Activated CD4-positive, CD25-positive, alpha-beta regulatory T cell treated with anti-CD3 and anti-CD28 coated beads, Interleukin-2, amount 50 U/mL, for 72 hours (primary cell): ENCODE results near the gene CKB.

Experiments used
- DNase-seq: peaks from one replicate; pipeline ENCODE4 v3.0.0; 2021

CKB gene

DNA sequence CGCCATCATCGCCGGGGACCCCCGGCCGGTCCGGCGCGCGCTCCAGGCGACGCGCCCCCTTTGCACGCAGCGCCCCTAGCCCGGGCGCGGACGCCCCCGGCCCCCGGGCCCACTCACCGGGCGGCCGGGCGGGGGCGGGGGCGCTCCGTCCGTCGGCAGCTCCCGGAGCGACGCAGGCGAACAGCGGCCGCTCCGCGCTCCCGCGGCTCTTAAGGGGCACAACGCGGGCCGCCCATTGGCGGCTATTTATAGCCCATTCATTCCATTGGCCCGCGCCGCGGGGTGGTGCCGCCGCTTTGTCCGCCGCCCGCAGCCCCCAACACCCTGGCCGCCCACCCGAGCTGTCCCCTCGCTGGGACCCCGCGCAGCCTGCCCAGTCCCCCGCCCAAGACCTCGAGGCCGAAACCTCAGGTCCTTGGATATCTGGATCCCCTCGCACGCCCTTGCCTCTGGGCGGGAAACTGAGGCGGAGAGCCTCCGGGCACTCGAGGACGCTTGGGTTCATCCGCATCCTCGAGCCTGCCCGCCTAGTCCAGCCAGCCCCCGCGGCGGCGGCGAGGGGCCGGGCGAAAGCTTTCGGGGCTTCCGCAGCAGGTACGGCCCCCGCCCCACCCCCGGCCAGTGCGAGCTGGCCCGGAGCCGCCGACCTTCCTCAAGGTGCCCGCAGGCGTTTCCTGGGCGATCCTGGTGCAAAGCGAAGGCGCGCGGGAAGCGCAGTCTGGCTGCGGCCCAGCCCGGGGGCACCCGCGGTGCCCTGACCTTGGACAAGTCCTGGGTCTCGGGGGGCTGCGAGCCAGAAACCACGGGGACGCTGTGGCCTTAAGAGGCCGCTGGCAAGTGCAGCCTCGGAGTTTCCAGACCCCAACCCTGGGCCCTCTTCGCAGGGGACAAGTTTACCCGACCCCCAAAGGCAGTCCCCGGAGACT lies at the start of gene CKB:
TSS of gene CKB (minus strand) at position 182 of the 926 bp plus-strand sequence. CDS start 337 bp downstream, outside the sequence.
- DNase-seq = no peak

DNA sequence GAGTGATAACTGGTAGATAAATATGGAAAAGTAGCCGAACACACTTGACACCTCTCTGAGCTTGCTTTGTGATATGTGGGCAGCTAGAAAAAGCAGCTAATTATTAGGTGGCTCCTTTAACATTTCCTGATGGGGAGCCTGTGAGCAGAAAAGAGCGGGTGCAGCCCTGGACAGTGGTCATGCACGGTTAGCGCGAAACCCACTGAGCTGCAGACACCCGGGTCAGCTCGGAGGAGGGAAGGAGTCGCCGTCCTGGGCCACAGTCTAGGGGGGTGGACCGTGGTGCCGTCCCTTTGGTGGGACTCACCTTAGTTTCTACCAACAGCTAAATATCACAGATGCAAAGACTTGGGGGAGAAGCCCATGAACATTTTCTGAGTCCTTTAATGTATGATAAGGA lies 46.8 kb upstream of the CKB start:
- no peak for DNase-seq

DNA sequence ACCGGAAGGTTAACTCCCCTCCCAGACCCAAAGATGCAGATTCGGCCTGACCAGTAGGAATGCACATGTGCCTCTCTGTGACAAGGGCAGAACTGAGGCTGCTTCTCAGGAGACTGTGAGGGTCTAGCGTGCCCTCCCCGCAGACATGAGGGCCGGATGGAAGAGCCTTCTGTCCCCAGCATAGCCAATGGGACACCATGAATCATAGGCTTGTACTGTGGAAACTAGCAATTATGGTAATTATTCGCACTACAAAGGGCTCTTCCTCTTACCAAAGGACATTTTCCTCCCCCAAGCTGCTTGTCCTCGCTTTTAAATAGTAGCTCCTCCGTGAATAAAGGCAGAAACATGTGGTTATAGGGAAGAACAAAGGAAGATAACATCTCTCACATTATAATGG lies 46.3 kb upstream of the CKB start:
- no peak for DNase-seq

DNA sequence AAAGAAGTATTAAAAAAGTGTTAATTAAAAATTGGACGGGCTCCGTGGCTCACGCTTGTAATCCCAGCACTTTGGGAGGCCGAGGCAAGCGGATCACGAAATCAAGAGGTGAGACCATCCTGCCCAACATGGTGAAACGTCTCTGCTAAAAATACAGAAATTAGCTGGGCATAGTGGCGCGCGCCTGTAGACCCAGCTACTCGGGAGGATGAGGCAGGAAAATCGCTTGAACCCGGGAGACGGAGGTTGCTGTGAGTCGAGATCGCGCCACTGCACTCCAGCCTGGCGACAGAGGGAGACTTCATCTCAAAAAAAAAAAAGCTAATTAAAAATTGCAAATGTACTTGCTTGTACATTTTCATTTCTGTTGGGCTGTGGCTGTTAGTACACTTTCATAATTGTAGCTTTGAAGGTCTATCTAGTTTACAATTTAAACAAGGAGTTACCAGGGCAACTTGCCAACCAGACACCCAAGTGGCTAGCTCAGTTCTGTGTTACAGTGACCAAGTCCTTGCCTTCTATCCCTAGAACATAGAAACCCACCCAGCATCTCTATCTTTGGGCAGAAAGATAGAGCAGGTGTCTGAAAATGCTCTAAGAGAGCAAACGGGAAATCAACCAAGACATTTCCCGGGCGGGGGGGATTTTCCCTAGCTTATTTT lies 41.3 kb upstream of the CKB start:
- no peak for DNase-seq

DNA sequence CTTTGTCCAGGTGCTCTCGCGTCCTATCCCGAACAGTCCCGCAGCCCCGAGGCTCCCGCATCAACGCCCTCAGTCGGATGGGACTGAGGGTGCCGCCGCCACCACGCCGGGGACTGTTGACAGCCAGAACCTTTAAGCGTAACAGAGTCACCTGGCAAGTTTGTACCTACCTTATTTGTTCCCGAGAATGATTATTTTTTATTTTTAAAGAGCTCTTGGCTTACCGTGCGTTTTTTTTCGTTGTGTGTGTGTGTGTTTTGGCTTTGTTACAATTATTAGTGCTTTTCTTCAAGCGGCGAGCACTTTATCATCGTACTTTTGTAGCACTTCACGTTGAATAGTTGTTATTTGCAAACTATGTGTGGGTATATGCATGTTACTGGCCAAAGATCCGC lies 40.6 kb upstream of the CKB start:
- no peak for DNase-seq

DNA sequence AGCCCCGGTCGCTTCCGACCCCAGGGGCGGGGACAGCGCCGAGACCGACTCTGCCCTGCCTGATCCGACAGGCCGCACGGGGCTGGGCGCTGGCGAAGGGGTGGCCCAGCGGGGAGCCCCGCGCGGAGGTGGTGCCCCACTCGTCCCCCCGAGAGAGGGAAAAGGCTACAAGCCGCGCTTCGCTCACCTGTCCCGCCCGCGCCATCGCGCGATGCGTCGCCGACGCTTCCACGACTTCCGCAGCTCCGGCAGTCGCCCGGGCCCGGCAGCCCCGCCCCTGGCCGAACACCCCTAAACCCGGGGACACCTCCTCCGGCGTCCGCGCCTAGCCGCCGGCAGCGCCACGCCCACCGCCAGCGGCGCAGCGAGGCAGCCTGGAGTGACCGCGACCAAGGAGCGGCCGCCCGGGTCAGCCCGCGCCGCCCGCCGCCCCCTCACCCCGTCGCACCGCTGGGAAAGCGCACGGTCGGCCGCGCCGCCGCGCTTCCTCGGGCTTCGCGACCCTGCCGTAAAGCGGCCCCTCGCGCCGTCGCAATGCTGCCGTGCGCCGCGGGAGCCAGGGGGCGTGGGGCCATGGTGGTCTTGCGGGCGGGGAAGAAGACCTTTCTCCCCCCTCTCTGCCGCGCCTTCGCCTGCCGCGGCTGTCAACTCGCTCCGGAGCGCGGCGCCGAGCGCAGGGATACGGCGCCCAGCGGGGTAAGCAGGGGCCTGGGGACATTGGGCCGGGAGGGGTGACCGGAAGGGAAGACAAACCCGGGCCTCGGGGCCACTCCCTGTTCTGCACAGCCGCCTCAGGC lies 40.0 kb upstream of the CKB start, which contains the start of the genes BAG5 and COA8:
TSS of gene BAG5 (minus strand) at position 229 of the 797 bp plus-strand sequence. CDS start 1,493 bp downstream, outside the sequence.
TSS of gene COA8 (plus strand) at position 532 of the 797 bp plus-strand sequence. CDS start at position 574, 42 bp downstream.
- peak; percentile 87 for DNase-seq

DNA sequence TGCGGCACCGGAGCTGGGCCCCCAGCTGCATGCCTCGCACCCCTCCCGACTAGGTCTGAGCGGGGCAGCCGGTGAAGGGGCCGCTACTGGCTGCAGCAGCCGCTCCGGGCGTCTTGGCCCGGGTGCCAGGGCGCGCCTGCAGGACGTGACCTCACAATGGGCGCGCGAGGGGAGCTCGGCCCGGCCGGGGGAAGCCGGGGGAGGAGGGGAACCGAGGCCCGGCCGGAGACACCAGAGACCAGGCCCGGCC lies 39.5 kb upstream of the CKB start:
- no peak for DNase-seq

DNA sequence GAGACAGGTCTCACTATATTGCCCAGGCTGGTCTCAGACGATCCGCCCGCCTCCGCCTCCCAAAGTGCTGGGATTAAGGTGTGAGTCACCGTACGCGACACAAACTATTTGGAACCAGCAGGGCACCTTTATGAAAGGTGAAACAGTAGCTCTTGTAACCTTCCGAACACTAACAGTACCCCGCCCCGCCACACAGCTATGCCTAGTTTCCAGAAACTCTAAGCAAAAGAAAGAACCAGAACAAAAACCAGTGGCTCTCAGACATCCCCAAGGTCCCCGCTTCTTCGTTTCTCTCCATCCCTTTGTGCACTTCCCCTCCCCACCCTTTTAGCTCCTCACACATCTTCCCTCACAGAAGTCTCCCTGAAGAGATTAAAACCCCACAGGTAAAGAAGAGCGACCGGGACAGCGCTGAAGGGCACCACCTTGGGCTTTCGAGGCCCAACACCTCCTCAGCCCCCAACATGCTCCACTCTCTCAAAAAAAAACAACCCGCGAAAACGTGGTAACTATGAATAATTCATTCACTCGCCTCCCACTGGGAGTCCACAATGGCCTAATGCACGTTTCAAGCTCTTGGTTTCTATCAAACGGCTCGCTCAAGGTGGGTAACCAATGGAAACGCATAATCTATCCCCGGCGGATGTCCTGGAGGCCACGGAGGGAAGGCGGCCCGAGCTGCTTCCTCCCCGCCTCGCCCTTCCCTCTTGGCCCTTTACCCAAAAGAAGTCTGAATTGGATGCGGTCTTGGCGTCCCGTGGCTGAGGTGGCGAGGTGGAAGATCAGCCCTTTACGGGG lies 39.0 kb upstream of the CKB start:
- DNase-seq = no peak

DNA sequence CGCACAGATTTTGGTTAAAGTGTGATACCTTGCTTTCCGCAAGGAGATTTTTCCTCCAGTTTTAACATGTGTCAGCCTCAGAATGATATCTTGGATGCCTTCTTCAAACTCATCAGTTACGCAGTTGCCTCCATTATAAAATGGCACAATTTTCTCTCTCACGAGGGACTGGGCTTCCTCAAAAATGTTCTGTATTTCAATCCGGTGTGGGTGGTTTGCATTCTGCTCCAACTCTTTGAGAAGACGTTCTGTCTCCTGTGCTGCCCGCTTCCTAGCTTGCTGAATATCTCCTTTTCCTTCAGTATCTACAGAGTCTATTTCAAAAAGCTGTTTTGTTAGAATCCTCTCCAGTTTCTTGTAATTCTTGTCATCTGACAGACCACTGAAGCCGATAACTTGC lies 38.1 kb upstream of the CKB start:
- no peak for DNase-seq

DNA sequence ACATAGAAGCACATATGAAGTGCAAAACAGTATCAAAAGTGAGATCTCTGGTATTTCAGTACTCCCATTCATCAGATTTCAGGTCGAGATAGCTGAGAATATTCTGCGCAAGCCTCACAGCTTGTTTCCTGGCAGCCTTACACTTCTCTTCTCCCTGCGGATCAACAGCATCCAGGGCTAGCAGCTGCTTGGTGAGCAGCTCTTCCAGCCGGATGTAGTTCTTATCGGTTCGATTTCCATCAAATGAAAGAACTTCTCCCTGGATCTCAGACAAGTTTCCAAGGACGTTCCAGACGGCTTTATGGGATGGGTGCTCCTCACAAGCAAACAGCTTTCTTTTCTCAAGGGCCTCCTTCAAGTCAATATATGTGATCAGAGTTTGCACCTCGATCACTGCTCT lies 37.1 kb upstream of the CKB start:
- DNase-seq = no peak

DNA sequence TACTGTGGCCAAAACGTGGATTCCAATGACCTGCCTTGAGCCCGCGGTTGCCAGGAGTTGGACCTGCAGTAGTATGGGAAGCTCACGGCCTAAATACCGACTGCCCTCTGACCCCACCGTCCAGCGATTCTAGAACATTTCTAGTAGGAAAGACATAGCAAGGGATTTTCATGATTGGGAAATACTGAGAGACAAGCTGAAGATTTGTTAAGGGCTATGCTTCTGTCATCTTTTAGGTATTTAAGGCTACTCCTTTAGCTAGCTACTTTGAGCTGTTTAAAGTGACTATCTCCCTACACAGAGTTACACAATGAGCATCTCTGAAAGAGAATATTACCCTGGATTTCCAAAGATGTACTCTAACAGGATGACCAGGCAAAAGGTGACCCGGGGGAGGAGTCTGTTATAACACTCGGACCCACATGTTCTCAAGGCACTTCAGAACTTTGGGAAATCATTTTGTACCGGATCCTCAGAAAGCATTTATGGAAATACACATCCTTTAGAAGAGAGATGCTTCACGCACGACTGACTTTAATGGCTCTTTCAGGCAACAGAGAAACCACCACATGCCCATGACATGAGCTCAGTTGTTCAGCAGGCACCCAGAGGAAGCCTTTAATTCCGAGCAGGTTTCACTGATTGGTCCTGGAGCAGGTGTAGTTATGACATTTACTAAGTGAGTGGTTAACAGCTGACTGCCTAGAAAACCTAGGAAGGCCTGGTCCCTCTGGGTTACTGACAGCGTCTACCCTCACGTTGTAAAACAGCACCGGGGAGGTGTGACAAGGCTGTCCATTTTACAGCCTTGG lies 35.6 kb upstream of the CKB start:
- DNase-seq = no peak

DNA sequence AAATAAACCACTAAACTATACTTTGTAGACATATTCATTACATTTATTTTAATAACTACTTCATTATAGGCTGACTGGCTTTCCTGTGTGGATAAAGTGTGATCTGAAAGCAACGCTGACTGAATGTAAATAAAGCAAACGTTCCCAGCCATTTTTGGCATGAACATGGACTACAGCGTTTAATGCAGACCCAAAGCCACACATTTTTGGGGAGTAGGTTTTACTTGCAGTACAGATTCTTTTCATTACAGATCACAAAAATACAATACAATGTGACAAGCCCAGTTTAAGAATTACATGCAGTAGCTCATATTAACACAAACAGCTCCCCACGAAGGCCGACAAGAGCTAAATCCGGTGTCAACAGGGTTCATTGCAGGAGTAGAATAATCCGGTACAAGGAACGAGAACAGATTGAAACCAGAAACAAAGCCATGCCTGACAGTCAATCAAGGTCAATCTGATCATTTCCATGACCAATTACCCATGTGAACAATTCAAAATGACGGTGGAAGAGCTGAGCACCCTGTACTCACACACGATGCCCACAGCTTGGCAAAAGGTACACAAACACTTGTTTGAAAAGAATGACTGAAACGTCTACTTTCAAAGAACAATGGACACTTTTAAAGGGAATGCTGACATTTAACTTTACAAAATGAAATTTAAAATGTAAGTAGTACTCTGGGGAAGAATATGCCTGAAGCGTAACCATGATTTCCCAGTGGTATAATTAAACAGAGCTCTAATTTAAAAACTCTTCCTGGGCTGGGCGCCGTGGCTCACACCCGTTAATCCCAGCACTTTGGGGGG lies 34.5 kb upstream of the CKB start:
- DNase-seq = no peak

DNA sequence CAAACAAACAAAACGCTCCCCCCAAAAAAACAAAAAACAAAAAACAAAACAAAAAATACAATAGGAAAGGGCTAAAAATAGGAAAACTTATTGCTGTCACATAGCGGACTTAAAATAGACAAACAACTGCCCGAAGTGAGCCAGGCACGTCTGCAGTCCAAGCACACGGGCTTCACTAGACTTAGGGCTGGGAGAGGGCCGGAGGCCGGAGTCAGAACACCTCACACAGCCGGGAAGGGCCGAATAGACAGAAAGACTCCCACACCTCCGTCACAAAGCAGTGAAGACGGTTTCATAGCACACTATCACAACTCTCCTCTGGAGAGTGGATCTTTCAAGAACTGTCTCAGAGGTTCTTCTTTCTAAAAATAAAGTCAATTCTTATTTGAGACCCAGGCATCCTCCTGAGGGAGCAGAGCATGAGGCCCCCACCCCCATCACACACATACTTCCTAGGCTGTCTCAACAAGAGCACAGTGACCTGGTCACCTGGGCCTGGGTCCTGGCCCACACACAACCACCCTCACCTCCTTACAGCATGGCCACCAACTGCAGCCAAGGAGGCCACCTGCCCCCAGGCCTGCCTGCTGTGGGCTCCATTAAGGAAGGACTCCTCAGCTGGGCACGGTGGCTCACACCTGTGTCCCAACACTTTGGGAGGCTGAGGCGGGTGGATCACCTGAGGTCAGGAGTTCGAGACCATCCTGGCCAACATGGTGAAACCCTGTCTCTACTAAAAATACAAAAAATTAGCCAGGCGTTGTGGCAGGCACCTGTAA lies 33.1 kb upstream of the CKB start:
- DNase-seq = no peak

DNA sequence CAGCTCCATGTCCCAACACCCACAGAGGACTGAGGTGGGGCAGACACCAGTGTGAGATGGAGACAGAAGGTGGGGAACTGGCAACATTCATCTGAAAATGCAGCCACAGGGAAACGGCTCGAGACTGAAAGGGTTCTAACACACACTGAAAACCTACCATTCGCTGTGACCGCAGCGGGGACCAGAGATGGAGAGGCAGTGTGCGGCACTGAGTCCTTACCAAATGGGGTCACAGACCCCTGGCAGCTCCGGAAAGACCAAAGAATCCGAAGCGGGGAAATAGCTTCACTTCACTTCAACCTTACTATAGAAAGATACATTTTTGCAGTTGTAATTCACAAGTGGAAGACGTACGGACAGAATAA lies 30.2 kb upstream of the CKB start:
- DNase-seq = no peak

DNA sequence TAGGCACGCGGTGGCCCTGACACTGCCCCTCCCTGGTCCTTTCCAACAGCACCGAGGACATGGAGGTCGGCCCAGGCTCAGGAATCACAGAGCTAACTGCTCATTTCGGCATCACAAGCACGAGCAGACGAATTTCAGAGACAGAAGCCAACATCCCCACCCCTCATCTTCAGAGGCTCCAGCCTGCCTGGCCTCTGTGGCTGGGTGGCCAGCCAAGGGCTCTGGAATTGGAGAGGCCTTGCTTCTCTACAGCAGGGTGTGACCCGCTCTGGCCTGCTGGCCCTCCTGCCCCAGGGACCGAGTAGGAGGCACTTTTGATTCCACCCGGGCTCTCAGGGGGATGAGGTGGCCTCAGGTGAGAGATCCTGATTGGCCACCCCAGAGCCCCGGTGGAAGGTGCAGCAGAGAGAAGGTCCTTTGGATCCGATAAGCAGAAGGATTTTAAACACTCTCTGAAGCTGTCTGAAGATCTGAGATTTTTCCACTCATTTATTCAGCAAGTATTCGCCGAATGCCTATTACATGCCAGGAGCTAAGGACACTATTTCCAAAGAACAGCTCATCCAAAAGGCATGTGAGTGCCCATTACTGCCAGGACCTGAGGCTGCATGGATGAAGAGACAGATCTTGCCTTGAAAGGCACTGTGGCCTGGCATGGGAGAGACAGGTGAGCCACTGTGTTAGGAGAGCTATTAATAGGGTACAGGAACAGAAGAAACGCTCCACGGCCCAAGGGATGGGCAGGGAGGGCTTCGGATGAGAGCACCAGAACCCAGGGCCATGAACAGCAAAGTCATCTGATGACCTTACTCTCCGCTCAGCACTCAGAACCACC lies 29.6 kb upstream of the CKB start:
- DNase-seq = no peak

DNA sequence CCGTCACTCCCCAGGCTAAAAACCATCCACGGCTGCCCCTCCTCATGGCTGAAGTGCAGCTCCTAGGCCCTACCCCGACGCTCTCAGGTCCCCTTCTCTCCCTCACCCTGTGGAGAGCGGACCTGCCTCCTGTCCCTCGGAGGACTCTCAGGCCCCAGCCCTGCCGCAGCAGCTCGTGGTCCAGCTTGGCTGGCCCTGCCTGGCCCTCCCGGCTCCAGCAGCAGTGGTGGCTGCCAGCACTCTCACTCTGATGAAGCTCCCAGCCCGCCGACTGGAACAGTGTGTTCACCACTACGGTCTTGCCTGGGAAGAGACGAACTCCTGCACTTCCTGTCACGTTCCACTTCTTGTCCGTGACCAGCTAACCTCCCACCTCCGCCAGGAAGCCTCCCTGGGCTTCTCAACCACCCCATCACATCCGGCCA lies 28.7 kb upstream of the CKB start:
- no peak for DNase-seq

DNA sequence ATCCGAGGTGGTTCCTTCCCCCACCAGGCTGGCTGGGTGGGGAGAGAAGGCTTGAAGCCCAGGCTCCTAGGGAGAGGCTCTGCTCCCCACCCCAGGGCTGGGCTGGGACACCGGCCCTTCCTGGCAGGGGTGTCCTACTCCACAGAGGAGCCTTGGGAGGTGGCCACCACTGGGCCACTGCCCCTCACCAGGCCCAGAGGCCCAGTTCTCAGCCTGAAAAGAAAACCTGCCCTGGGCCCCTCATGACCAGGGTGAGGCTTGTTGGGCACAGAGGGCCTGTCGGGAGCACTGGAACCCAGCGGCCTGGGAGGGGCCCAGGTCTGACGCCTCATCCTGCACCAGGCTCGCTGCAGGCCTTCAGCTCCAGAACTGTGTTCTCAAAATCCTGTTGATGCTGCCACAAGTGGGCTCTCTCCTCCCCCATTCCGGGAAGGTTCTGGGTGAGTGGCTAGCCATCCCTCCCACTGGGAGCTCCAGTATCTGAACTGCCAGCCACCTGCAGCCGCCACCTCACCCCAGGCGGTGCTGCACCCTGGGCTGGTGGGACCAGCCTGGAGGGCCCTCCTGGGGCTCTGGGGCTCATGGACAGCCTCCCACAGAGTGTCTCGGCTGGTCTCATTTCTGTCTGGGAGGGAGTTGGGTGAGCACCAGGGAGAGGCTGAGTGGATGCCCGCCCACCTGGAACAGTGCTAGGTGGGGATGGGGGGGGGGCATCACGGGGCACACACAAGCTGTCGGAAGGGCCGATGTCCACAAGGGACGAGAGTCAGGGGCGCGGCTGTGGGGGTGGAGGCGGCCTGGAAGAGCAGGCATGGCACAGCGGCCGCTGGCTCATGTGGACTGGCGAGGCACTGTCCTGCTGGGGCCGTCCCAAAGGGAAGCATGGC lies 28.1 kb upstream of the CKB start:
- DNase-seq = no peak
